Spleen (tissue), 11 donors: ENCODE data around the gene ITGA1. TPM values are rescaled to one million over a fixed set of nuclear protein-coding genes. Genes with fewer than 3 reads are reported as not detected.
"Not testable (repeated sequence)": the region's sequence is repeated elsewhere in the genome, so short reads cannot be mapped to it uniquely, and the experiment has no call there.

Experiments
- DNase-seq: peaks from one replicate; pipeline ENCODE4 v3.0.0-alpha.2; 2020
- H3K27ac ChIP-seq, 8 donors: fragments of 200-600 bp; sonication (generic) in 7 of 8; 1 replicate in 4 of 8; 2 replicates in 4 of 8; pipeline versions ENCODE4 v1.5.0 to v1.8.0; 2016 to 2021; ENCODE audit warnings: inconsistent platforms in 4 of 8, mild to moderate bottlenecking in 4 of 8, moderate library complexity in 1 of 8
- H3K27me3 ChIP-seq, 7 donors: fragments of 200-600 bp; sonication (generic) in 6 of 7; replicated peaks in 1 of 7; 1 replicate in 4 of 7; 2 replicates in 3 of 7; pipeline versions ENCODE4 v1.5.0 to v1.8.0; 2016 to 2021; ENCODE audit warnings: inconsistent platforms in 3 of 7, mild to moderate bottlenecking in 1 of 7
- H3K36me3 ChIP-seq, 6 donors: fragments of 200-600 bp; sonication (generic) in 5 of 6; 1 replicate in 4 of 6; 2 replicates in 2 of 6; pipeline versions ENCODE4 v1.5.0 to v1.8.0; 2016 to 2021; ENCODE audit warnings: inconsistent platforms in 2 of 6
- H3K4me1 ChIP-seq, 6 donors: fragments of 200-600 bp; sonication (generic) in 5 of 6; 1 replicate in 3 of 6; 2 replicates in 3 of 6; pipeline versions ENCODE4 v1.5.0 to v1.8.0; 2016 to 2021; ENCODE audit warnings: inconsistent platforms in 3 of 6
- H3K4me3 ChIP-seq, 8 donors: fragments of 200-600 bp; sonication (generic) in 7 of 8; 1 replicate in 4 of 8; 2 replicates in 4 of 8; pipeline versions ENCODE4 v1.5.0 to v1.8.0; 2016 to 2021; ENCODE audit warnings: inconsistent platforms in 4 of 8, mild to moderate bottlenecking in 4 of 8, moderate library complexity in 2 of 8
- H3K9me3 ChIP-seq, 8 donors: fragments of 200-600 bp; sonication (generic) in 7 of 8; 1 replicate in 4 of 8; 2 replicates in 4 of 8; pipeline versions ENCODE4 v1.5.0 to v1.8.0; 2016 to 2021; ENCODE audit warnings: inconsistent platforms in 4 of 8
- POLR2A ChIP-seq, 3 donors: fragments of 450-650 bp; IDR thresholded peaks; one replicate each; pipeline ENCODE4 v1.5.1; 2017; ENCODE audit warnings: antibody characterized with exemption in 3 of 3, mild to moderate bottlenecking in 1 of 3
- POLR2AphosphoS5 ChIP-seq, 3 donors: sonication (generic); formaldehyde crosslinking; IDR thresholded peaks; one replicate each; pipeline ENCODE4 v1.5.1; 2017; ENCODE audit warnings: antibody characterized with exemption in 3 of 3
- whole genome bisulfite sequencing, 5 donors: extraction: QIAGEN DNeasy Blood & Tissue Kit in 3 of 5; methylation state at CpG; one replicate each; pipeline versions ENCODE4 v1.1.5 to v1.1.7; 2013 to 2018; 5-methylcytosine and 5-hydroxymethylcytosine counted together
- intact Hi-C: fragments of 100-400 bp; cut with DNase I; formaldehyde crosslinking; loops from one replicate; pipeline ENCODE4 v1.15.0; 2023; ENCODE audit warnings: low total_unique reads
- polyA plus RNA-seq, 3 donors: library from polyadenylated mRNA; stranded (reverse); fragments of 200-250 nt; gene quantifications; one replicate each; pipeline ENCODE4 v1.2.1, GENCODE V29; 2013
- total RNA-seq, 7 donors: library from RNA; depleted of rRNA in 3 of 7; stranded (reverse); fragments of >200 nt in 3 of 7; fragmentation: NEBNext Ultra II Directional in 4 of 7; extraction: Animal tissue kit (Norgen Biotek cat#: 25700) in 4 of 7; gene quantifications; one replicate each; pipeline versions ENCODE4 v1.1.0 to v1.2.1, GENCODE V29; 2016 to 2021
- TF ChIP-seq, protein P1 (sequence below), 11 experiments: fragments of 200-600 bp in 7 of 11; fragments of 450-650 bp in 4 of 11; sonication (generic) in 4 of 11; IDR thresholded peaks in 8 of 11; conservative IDR thresholded peaks in 3 of 11; 1 replicate in 7 of 11; 2 replicates in 4 of 11; pipeline versions ENCODE4 v1.4.0 to v1.8.0; 2016 to 2021; ENCODE audit warnings: antibody characterized with exemption in 11 of 11, inconsistent platforms in 4 of 11, mild to moderate bottlenecking in 1 of 11
- donor health status: healthy with polysubstance abuse.
- donor health status: DM: no; HTN: no; CAD: no; lungs with moderate emphysema.
- donor health status: DM: no; HTN: no; CAD: no.
- donor health status: Bipolar disorder and iron deficiency.
- donor health status: healthy.
- donor health status: DM: no; HTN: no; CAD: no.
- donor health status: DM: yes; HTN: yes; CAD: no.

The ITGA1 gene
- total and polyA plus RNA-seq, 10 donors = 8.3 to 505 (median 289) TPM

DNA sequence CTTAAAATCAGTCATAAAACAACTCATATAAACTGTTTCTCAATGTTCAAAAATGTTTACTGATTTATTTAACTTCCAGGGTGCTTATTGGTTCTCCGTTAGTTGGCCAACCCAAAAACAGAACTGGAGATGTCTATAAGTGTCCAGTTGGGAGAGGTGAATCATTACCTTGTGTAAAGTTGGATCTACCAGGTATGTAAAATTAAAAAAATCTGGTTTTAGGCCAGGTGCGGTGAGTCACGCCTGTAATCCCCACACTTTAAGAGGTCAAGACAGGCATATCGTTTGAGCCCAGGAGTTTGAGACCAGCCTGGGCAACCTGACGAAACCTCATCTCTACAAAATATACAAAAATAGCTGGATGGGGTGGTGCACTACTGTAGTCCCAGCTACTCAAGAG lies 73.7 kb downstream of the ITGA1 start:
- intact Hi-C loops = no loop called here
- WGBS, 5 donors = 91 to 98% (median 96%) methylated on average over 5 of the region's 5 CpGs

DNA sequence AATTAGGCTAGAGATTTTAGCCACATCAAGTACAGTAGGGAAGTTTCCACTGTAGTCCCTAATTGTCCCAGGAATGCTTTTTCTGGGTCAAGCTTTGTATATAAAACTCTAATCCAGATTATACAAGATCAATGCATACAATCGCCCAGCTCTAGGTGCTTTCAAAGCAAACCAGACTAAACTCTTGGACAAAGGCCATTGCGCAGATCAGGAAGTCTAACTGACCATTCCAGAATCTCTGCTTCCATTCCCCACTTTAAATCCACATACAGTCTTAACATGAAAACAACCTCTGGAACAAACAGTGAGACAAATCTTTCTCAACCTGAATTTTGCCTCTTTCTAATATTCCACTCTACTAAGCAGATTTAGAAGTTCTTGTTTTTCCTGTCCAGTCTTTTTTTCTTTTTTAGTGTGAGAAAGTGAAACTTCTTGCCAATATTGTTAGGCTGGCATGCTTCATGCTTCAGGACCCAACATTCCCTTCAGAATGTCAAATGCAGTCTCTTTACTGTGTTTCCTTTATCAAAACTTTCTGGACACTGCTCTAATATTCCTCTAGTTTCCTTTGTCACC lies 76.1 kb downstream of the ITGA1 start:
- intact Hi-C loops = no loop called here
- Histone ChIP-seq H3K4me1 (peaks cover 0 to 33% (median 5%) of the 10 kb centered on the region in 6 donors), H3K27me3 (no peaks in the 10 kb centered on the region), H3K9me3 (no peaks in the 10 kb centered on the region), H3K4me3 (no peak overlapping the region), H3K27ac (peak overlapping the region in 7 of 8 donors; percentile 52 to 64 (median 62)), H3K36me3 (peaks cover 0 to 59% (median 0%) of the 10 kb centered on the region in 6 donors)
- no peak for DNase-seq
- TF ChIP-seq, protein P1, sequence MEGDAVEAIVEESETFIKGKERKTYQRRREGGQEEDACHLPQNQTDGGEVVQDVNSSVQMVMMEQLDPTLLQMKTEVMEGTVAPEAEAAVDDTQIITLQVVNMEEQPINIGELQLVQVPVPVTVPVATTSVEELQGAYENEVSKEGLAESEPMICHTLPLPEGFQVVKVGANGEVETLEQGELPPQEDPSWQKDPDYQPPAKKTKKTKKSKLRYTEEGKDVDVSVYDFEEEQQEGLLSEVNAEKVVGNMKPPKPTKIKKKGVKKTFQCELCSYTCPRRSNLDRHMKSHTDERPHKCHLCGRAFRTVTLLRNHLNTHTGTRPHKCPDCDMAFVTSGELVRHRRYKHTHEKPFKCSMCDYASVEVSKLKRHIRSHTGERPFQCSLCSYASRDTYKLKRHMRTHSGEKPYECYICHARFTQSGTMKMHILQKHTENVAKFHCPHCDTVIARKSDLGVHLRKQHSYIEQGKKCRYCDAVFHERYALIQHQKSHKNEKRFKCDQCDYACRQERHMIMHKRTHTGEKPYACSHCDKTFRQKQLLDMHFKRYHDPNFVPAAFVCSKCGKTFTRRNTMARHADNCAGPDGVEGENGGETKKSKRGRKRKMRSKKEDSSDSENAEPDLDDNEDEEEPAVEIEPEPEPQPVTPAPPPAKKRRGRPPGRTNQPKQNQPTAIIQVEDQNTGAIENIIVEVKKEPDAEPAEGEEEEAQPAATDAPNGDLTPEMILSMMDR (IDR thresholded peaks at IDR 0.05 in 8 of 11, conservative IDR thresholded peaks at IDR 0.05 in 3 of 11) = no peak
- no peak for TF ChIP-seq POLR2AphosphoS5 (IDR thresholded peaks at IDR 0.05)
- no peak for TF ChIP-seq POLR2A (IDR thresholded peaks at IDR 0.05)
- WGBS, 5 donors = 61 to 75% (median 70%) methylated on average over 2 of the region's 2 CpGs

More for the DNA sequence above, 73.7 kb downstream of the ITGA1 start:
- Histone ChIP-seq H3K36me3 (peaks cover 0 to 39% (median 0%) of the 10 kb centered on the region in 6 donors), H3K27ac (no peak overlapping the region), H3K27me3 (no peaks in the 10 kb centered on the region), H3K9me3 (no peaks in the 10 kb centered on the region), H3K4me3 (no peak overlapping the region), H3K4me1 (peaks cover 0 to 38% (median 8%) of the 10 kb centered on the region in 6 donors)
- no peak for DNase-seq
- TF ChIP-seq, protein P1 (IDR thresholded peaks at IDR 0.05 in 8 of 11, conservative IDR thresholded peaks at IDR 0.05 in 3 of 11) = no peak
- no peak for TF ChIP-seq POLR2A (IDR thresholded peaks at IDR 0.05)
- no peak for TF ChIP-seq POLR2AphosphoS5 (IDR thresholded peaks at IDR 0.05)

DNA sequence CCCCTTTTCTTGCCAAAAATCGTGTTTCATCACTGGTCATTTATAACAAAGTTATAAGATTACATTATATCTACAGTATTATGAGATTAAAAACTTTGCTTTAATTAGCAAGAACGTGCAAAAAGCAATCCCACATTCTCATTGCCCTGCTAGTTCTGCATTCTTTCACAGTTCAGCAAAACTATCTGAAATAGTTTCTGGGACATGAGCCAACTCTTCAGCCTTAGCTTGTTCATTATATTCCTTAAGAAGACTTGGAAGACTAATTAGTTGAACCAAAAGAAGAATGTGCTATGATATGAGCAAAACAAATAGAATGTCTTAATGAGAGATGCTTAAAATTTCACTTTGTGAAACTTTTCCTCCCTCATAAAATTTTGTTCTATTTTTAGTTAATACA lies 76.7 kb downstream of the ITGA1 start:
- H3K27ac ChIP-seq = peak overlapping the region in 6 of 8 donors; percentile 52 to 64 (median 58)
- H3K4me1 ChIP-seq = peaks cover 0 to 33% (median 5%) of the 10 kb centered on the region in 6 donors
- intact Hi-C loops = no loop called here
- H3K36me3 ChIP-seq = peaks cover 0 to 63% (median 2%) of the 10 kb centered on the region in 6 donors
- no peaks in the 10 kb centered on the region for H3K9me3 ChIP-seq
- H3K4me3 ChIP-seq = no peak overlapping the region
- WGBS, 5 donors = 9 to 26% (median 13%) methylated on average over 2 of the region's 2 CpGs
- DNase-seq = no peak
- no peaks in the 10 kb centered on the region for H3K27me3 ChIP-seq
- TF ChIP-seq POLR2A (IDR thresholded peaks at IDR 0.05) = no peak
- TF ChIP-seq, protein P1 (IDR thresholded peaks at IDR 0.05 in 8 of 11, conservative IDR thresholded peaks at IDR 0.05 in 3 of 11) = no peak
- no peak for TF ChIP-seq POLR2AphosphoS5 (IDR thresholded peaks at IDR 0.05)

DNA sequence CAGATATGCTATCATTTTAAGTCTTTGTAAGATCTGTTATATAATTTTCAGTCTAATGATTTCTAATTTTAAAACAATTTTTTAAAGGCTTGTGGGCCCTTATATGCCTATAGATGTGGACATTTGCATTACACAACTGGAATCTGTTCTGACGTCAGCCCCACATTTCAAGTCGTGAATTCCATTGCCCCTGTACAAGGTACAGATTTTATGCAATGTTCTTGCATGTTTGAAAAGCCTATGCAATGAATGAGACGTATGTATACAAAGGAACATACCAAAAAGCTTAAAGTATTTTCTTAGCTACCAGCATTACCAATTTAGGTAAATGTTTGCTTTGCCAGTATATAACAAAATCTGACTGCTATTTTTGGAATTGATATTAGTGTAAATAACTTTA lies 77.2 kb downstream of the ITGA1 start:
- 71 to 77% (median 72%) methylated on average over 3 of the region's 3 CpGs for WGBS, 5 donors
- Histone ChIP-seq H3K27me3 (no peaks in the 10 kb centered on the region), H3K4me3 (no peak overlapping the region), H3K36me3 (peaks cover 0 to 63% (median 2%) of the 10 kb centered on the region in 6 donors), H3K27ac (peak overlapping the region in 4 of 8 donors; percentile 52 to 64 (median 57)), H3K9me3 (no peaks in the 10 kb centered on the region), H3K4me1 (peaks cover 0 to 37% (median 5%) of the 10 kb centered on the region in 6 donors)
- no peak for DNase-seq
- TF ChIP-seq, protein P1 (IDR thresholded peaks at IDR 0.05 in 8 of 11, conservative IDR thresholded peaks at IDR 0.05 in 3 of 11) = no peak
- TF ChIP-seq POLR2A (IDR thresholded peaks at IDR 0.05) = no peak
- no peak for TF ChIP-seq POLR2AphosphoS5 (IDR thresholded peaks at IDR 0.05)
- intact Hi-C loops = no loop called here

DNA sequence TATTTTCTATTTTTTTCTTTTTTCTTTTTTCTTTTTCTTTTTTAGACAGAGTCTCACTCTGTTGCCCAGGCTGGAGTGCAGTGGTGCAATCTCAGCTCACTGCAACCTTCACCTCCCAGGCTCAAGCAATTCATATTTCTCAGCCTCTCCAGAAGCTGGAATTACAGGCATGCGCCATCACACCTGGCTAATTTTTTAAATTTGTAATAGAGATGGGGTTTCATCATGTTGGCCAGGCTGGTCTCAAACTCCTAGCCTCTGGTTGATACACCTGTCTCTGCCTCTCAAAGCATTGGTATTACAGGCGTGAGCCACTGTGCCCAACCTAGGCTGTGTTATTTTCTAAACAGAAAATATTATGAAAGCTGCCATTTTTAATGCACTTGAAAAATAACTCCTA lies 78.3 kb downstream of the ITGA1 start:
- H3K36me3 ChIP-seq = peaks cover 0 to 59% (median 2%) of the 10 kb centered on the region in 6 donors
- DNase-seq, H3K4me3 ChIP-seq, H3K9me3 ChIP-seq, intact Hi-C loops, H3K27me3 ChIP-seq: not testable (repeated sequence)
- peak overlapping the region in 1 of 8 donors; percentile 10 for H3K27ac ChIP-seq
- H3K4me1 ChIP-seq = peaks cover 0 to 40% (median 5%) of the 10 kb centered on the region in 6 donors
- 93 to 100% (median 96%) methylated on average over 2 of the region's 2 CpGs for WGBS, 5 donors
